ENCODE data around the gene PPIB.
"Not testable (repeated sequence)": the region's sequence is repeated elsewhere in the genome, so short reads cannot be mapped to it uniquely, and the experiment has no call there.

Gene PPIB

GRCh38 chr15:64137226-64137833 is 25.5 kb downstream of the PPIB start:
- H3K9ac ChIP-seq (ENCODE audit: low read depth, low read length), result no peak overlapping the region
- H3K36me3 ChIP-seq (ENCODE audit: insufficient read depth, low read length), result peaks cover 8% of the 10 kb centered on the region
- no peaks in the 10 kb centered on the region for H3K4me1 ChIP-seq (ENCODE audit: insufficient read depth, low read length)
- H3K9me3 ChIP-seq (ENCODE audit: control insufficient read depth, insufficient read depth, low read length), result no peaks in the 10 kb centered on the region

- H3K36me3 ChIP-seq (ENCODE audit: insufficient read depth, low read length), result peaks cover 8% of the 10 kb centered on the region
- no peaks in the 10 kb centered on the region for H3K9me3 ChIP-seq (ENCODE audit: control insufficient read depth, insufficient read depth, low read length)
- H3K4me1 ChIP-seq (ENCODE audit: insufficient read depth, low read length), result no peaks in the 10 kb centered on the region
- no peak overlapping the region for H3K9ac ChIP-seq (ENCODE audit: low read depth, low read length)
Measured at GRCh38 chr15:64136347-64136746, 26.5 kb downstream of the PPIB start.

GRCh38 chr15:64134345-64134829 is 28.4 kb downstream of the PPIB start:
- Histone ChIP-seq H3K9me3 (ENCODE audit: control insufficient read depth, insufficient read depth, low read length) (no peaks in the 10 kb centered on the region), H3K9ac (ENCODE audit: low read depth, low read length) (no peak overlapping the region), H3K4me1 (ENCODE audit: insufficient read depth, low read length) (no peaks in the 10 kb centered on the region), H3K36me3 (ENCODE audit: insufficient read depth, low read length) (peaks cover 8% of the 10 kb centered on the region)

GRCh38 chr15:64133623-64134344 is 29.0 kb downstream of the PPIB start:
- no peaks in the 10 kb centered on the region for H3K9me3 ChIP-seq (ENCODE audit: control insufficient read depth, insufficient read depth, low read length)
- H3K36me3 ChIP-seq (ENCODE audit: insufficient read depth, low read length), result peaks cover 8% of the 10 kb centered on the region
- no peaks in the 10 kb centered on the region for H3K4me1 ChIP-seq (ENCODE audit: insufficient read depth, low read length)
- no peak overlapping the region for H3K9ac ChIP-seq (ENCODE audit: low read depth, low read length)

- peaks cover 10% of the 10 kb centered on the region for H3K36me3 ChIP-seq (ENCODE audit: insufficient read depth, low read length)
- no peaks in the 10 kb centered on the region for H3K4me1 ChIP-seq (ENCODE audit: insufficient read depth, low read length)
- H3K9ac ChIP-seq (ENCODE audit: low read depth, low read length), result no peak overlapping the region
- H3K9me3 ChIP-seq (ENCODE audit: control insufficient read depth, insufficient read depth, low read length), result no peaks in the 10 kb centered on the region
Measured at GRCh38 chr15:64132217-64132616, 30.6 kb downstream of the PPIB start.

- Histone ChIP-seq H3K36me3 (ENCODE audit: insufficient read depth, low read length) (peaks cover 10% of the 10 kb centered on the region; the same call in 1 of the 2 replicates), H3K9me3 (ENCODE audit: control insufficient read depth, insufficient read depth, low read length) (no peaks in the 10 kb centered on the region), H3K9ac (ENCODE audit: low read depth, low read length) (no peak overlapping the region), H3K4me1 (ENCODE audit: insufficient read depth, low read length) (no peaks in the 10 kb centered on the region)
Measured at GRCh38 chr15:64131547-64131946, 31.3 kb downstream of the PPIB start.

GRCh38 chr15:64130159-64130558 is 32.7 kb downstream of the PPIB start:
- peaks cover 10% of the 10 kb centered on the region; the same call in 1 of the 2 replicates for H3K36me3 ChIP-seq (ENCODE audit: insufficient read depth, low read length)

GRCh38 chr15:64127521-64128270 is 35.1 kb downstream of the PPIB start:
- H3K36me3 ChIP-seq (ENCODE audit: insufficient read depth, low read length), result peaks cover 2% of the 10 kb centered on the region; the same call in 1 of the 2 replicates
- no peaks in the 10 kb centered on the region for H3K4me1 ChIP-seq (ENCODE audit: insufficient read depth, low read length)
- no peak overlapping the region for H3K9ac ChIP-seq (ENCODE audit: low read depth, low read length)
- no peaks in the 10 kb centered on the region for H3K9me3 ChIP-seq (ENCODE audit: control insufficient read depth, insufficient read depth, low read length)

More at GRCh38 chr15:64130159-64130558, 32.7 kb downstream of the PPIB start:
- Histone ChIP-seq H3K4me1 (ENCODE audit: insufficient read depth, low read length) (no peaks in the 10 kb centered on the region), H3K9me3 (ENCODE audit: control insufficient read depth, insufficient read depth, low read length) (no peaks in the 10 kb centered on the region), H3K9ac (ENCODE audit: low read depth, low read length) (no peak overlapping the region)

- Histone ChIP-seq H3K9me3 (ENCODE audit: control insufficient read depth, insufficient read depth, low read length) (no peaks in the 10 kb centered on the region), H3K36me3 (ENCODE audit: insufficient read depth, low read length) (peaks cover 2% of the 10 kb centered on the region)
Measured at GRCh38 chr15:64125978-64126377, 36.8 kb downstream of the PPIB start.

GRCh38 chr15:64122936-64123351 is 39.9 kb downstream of the PPIB start:
- Histone ChIP-seq H3K4me1 (ENCODE audit: insufficient read depth, low read length) (no peaks in the 10 kb centered on the region), H3K9me3 (ENCODE audit: control insufficient read depth, insufficient read depth, low read length) (no peaks in the 10 kb centered on the region), H3K9ac (ENCODE audit: low read depth, low read length) (no peak overlapping the region), H3K36me3 (ENCODE audit: insufficient read depth, low read length) (peaks cover 3% of the 10 kb centered on the region)

More at GRCh38 chr15:64125978-64126377, 36.8 kb downstream of the PPIB start:
- no peaks in the 10 kb centered on the region for H3K4me1 ChIP-seq (ENCODE audit: insufficient read depth, low read length)
- H3K9ac ChIP-seq (ENCODE audit: low read depth, low read length), result no peak overlapping the region

- Histone ChIP-seq H3K4me1 (ENCODE audit: insufficient read depth, low read length) (no peaks in the 10 kb centered on the region), H3K36me3 (ENCODE audit: insufficient read depth, low read length) (peaks cover 3% of the 10 kb centered on the region)
Measured at GRCh38 chr15:64122444-64122843, 40.4 kb downstream of the PPIB start.

GRCh38 chr15:64121614-64122013 is 41.2 kb downstream of the PPIB start:
- H3K4me1 ChIP-seq (ENCODE audit: insufficient read depth, low read length), result no peaks in the 10 kb centered on the region
- peaks cover 3% of the 10 kb centered on the region for H3K36me3 ChIP-seq (ENCODE audit: insufficient read depth, low read length)
- H3K9me3 ChIP-seq (ENCODE audit: control insufficient read depth, insufficient read depth, low read length), result no peaks in the 10 kb centered on the region
- no peak overlapping the region for H3K9ac ChIP-seq (ENCODE audit: low read depth, low read length)

More at GRCh38 chr15:64122444-64122843, 40.4 kb downstream of the PPIB start:
- H3K9ac ChIP-seq (ENCODE audit: low read depth, low read length), result no peak overlapping the region
- H3K9me3 ChIP-seq (ENCODE audit: control insufficient read depth, insufficient read depth, low read length), result no peaks in the 10 kb centered on the region

- H3K9ac ChIP-seq (ENCODE audit: low read depth, low read length); H3K9me3 ChIP-seq (ENCODE audit: control insufficient read depth, insufficient read depth, low read length); H3K36me3 ChIP-seq (ENCODE audit: insufficient read depth, low read length); H3K4me1 ChIP-seq (ENCODE audit: insufficient read depth, low read length): not testable (repeated sequence)
Measured at GRCh38 chr15:64120322-64120721, 42.5 kb downstream of the PPIB start.

- peaks cover 3% of the 10 kb centered on the region for H3K36me3 ChIP-seq (ENCODE audit: insufficient read depth, low read length)
- no peak overlapping the region for H3K9ac ChIP-seq (ENCODE audit: low read depth, low read length)
- no peaks in the 10 kb centered on the region for H3K4me1 ChIP-seq (ENCODE audit: insufficient read depth, low read length)
- no peaks in the 10 kb centered on the region for H3K9me3 ChIP-seq (ENCODE audit: control insufficient read depth, insufficient read depth, low read length)
Measured at GRCh38 chr15:64117759-64118487, 44.9 kb downstream of the PPIB start.

Data from ES-I3 (cell line).